Psoas muscle (tissue), 8 donors: ENCODE measurements around the gene VPS16. TPM values are rescaled to one million over a fixed set of nuclear protein-coding genes. Genes with fewer than 3 reads are reported as not detected.
"Not testable (repeated sequence)": the region's sequence is repeated elsewhere in the genome, so short reads cannot be mapped to it uniquely, and the experiment has no call there.

Experiments used
- ATAC-seq, 4 donors: fragments of 200-7000 bp; cut with Tn5 transposase; one replicate each; pipeline ENCODE4 v1.9.1; 2020; ENCODE audit warnings: moderate library complexity in 3 of 4, mild to moderate bottlenecking in 2 of 4
- DNase-seq, 2 donors: peaks; one replicate each; pipeline ENCODE4 v3.0.0-alpha.2; 2020
- H3K27ac ChIP-seq: fragments of 200-600 bp; one replicate; pipeline ENCODE4 v1.8.0; 2022
- H3K27me3 ChIP-seq, 3 donors: fragments of 200-600 bp in 1 of 3; one replicate each; pipeline versions ENCODE4 v1.6.1 to v1.8.0; 2013 to 2022; ENCODE audit warnings: low read length in 2 of 3, mild to moderate bottlenecking in 2 of 3, moderate library complexity in 1 of 3; ENCODE audit not compliant: insufficient read depth in 3 of 3
- H3K36me3 ChIP-seq, 2 donors: fragments of 200-600 bp in 1 of 2; one replicate each; pipeline versions ENCODE4 v1.6.1 to v1.8.0; 2013 to 2022; ENCODE audit warnings: low read depth in 1 of 2, mild to moderate bottlenecking in 1 of 2, moderate library complexity in 1 of 2; ENCODE audit not compliant: insufficient read depth in 1 of 2
- H3K4me1 ChIP-seq: fragments of 200-600 bp; one replicate; pipeline ENCODE4 v1.8.0; 2022
- H3K4me3 ChIP-seq: fragments of 200-600 bp; one replicate; pipeline ENCODE4 v1.8.0; 2022; ENCODE audit warnings: mild to moderate bottlenecking
- H3K9me3 ChIP-seq: fragments of 200-600 bp; one replicate; pipeline ENCODE4 v1.8.0; 2022
- WGBS, 3 donors: extraction: QIAGEN DNeasy Blood & Tissue Kit; methylation state at CpG; one replicate each; pipeline versions ENCODE4 v1.1.6 to v1.1.7; 2013; 5-methylcytosine and 5-hydroxymethylcytosine counted together
- intact Hi-C, 2 donors: fragments of 100-400 bp; cut with DNase I; formaldehyde crosslinking; loops; one replicate each; pipeline versions ENCODE4 v1.11.0 to v1.14.2; 2022
- polyA plus RNA-seq, 3 donors: library from polyadenylated mRNA; stranded (reverse); fragments of 200-250 nt; gene quantifications; one replicate each; pipeline ENCODE4 v1.2.3, GENCODE V29; 2013
- total RNA-seq, 4 donors: library from RNA; stranded (reverse); fragmentation: NEBNext Ultra II Directional in 2 of 4; extraction: Animal tissue kit (Norgen Biotek cat#: 25700) in 2 of 4; gene quantifications; one replicate each; pipeline versions ENCODE4 v1.2.1 to v1.2.4, GENCODE V29; 2021 to 2023
- TF ChIP-seq, protein P1 (sequence below): fragments of 200-600 bp; IDR thresholded peaks from one replicate; pipeline ENCODE4 v1.8.0; 2022; ENCODE audit warnings: antibody characterized with exemption
- donor health status: healthy with polysubstance abuse.
- donor health status: DM: no; HTN: no; CAD: no; lungs with moderate emphysema.
- donor health status: Bipolar disorder and iron deficiency.
- donor health status: healthy.
- donor health status: DM: yes; HTN: yes; CAD: no.
- donor health status: DM: no; HTN: no; CAD: no.
- donor health status: DM: no; HTN: no; CAD: no.
- donor health status: DM: yes; HTN: yes; CAD: no.

VPS16 gene
- total and polyA plus RNA-seq, 7 donors: 17.1 to 25.5 (median 20.2) TPM

DNA sequence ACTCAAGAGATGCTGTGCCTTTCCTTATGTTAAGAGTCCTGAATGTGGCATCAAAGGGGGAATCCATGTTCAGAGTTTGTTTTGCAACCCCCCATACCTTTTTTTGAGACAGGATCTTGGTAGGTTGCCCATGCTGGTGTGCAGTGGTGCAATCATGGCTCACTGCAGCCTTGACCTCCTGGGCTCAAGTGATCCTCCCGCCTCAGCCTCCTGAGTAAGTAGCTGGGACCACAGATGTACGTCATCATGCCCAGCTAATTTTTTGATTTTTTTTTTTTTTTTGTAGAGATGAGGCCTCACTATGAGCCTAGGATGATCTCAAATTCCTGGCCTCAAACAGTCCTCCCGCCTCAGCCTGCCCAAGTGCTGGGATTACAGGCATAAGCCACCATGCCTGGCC is 49.3 kb downstream of the VPS16 start:
- Histone ChIP-seq H3K4me3 (no peak overlapping the region), H3K4me1 (peaks cover 38% of the 10 kb centered on the region), H3K27ac (no peak overlapping the region), H3K36me3 (no peaks in the 10 kb centered on the region), H3K9me3 (no peaks in the 10 kb centered on the region), H3K27me3 (no peaks in the 10 kb centered on the region)
- TF ChIP-seq, protein P1, sequence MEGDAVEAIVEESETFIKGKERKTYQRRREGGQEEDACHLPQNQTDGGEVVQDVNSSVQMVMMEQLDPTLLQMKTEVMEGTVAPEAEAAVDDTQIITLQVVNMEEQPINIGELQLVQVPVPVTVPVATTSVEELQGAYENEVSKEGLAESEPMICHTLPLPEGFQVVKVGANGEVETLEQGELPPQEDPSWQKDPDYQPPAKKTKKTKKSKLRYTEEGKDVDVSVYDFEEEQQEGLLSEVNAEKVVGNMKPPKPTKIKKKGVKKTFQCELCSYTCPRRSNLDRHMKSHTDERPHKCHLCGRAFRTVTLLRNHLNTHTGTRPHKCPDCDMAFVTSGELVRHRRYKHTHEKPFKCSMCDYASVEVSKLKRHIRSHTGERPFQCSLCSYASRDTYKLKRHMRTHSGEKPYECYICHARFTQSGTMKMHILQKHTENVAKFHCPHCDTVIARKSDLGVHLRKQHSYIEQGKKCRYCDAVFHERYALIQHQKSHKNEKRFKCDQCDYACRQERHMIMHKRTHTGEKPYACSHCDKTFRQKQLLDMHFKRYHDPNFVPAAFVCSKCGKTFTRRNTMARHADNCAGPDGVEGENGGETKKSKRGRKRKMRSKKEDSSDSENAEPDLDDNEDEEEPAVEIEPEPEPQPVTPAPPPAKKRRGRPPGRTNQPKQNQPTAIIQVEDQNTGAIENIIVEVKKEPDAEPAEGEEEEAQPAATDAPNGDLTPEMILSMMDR: no peak
- ATAC-seq (no peak), DNase-seq (no peak)
- intact Hi-C loops: no loop called here
- WGBS, 3 donors: 85 to 97% (median 86%) methylated on average over 3 of the region's 3 CpGs

DNA sequence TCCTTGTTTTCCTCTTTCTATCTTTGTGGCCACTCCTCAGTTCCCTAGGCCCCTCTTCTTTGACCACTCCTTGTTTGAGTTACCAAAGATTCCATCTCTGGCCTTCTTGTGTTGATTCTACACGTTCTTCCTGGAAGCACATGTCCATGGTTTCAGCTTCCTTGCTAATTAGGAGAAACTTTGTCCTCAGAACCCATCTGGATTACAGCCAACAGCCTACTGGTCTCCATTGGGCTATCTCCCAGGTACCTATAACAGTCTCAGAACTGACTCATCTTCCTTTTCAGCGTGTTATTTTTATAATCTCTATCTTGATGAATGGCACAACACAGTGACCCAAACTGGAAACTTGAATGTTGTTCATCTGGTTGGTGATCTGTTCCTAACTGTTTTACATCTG is 50.2 kb downstream of the VPS16 start:
- Histone ChIP-seq H3K27me3 (no peaks in the 10 kb centered on the region), H3K4me3 (no peak overlapping the region), H3K9me3 (no peaks in the 10 kb centered on the region), H3K36me3 (no peaks in the 10 kb centered on the region), H3K27ac (peak overlapping the region; percentile 56), H3K4me1 (peaks cover 38% of the 10 kb centered on the region)
- 19 to 24% (median 21%) methylated on average over 2 of the region's 2 CpGs for WGBS, 3 donors
- ATAC-seq (peak; percentile 62 to 89 (median 86)), DNase-seq (no peak)
- intact Hi-C loops: no loop called here
- TF ChIP-seq, protein P1: no peak

DNA sequence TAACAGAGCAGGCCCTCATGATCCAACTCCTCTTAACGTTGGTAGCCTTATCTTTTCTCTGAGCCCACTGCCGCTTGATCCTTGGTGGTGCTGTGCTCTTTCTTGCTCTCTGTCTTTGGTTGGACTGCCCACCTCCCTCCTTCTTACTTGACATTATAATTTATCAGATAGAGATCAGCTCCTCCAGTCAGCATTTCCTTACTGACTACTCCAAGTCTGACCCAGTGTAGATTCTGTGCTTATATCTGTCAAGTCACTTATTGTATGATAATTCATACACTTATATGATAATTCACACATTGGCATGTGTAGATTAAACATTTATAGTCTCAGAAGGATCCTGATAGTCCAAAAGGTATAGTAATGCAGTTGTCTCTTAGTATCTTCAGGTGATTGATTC is 50.8 kb downstream of the VPS16 start:
- no peaks in the 10 kb centered on the region for H3K27me3 ChIP-seq
- DNase-seq: no peak
- TF ChIP-seq, protein P1: no peak
- peak overlapping the region; percentile 56 for H3K27ac ChIP-seq
- peaks cover 38% of the 10 kb centered on the region for H3K4me1 ChIP-seq
- H3K36me3 ChIP-seq: no peaks in the 10 kb centered on the region
- no peaks in the 10 kb centered on the region for H3K9me3 ChIP-seq
- 74 to 82% (median 76%) methylated on average over 2 of the region's 2 CpGs for WGBS, 3 donors
- intact Hi-C loops: no loop called here
- ATAC-seq: no peak
- no peak overlapping the region for H3K4me3 ChIP-seq

DNA sequence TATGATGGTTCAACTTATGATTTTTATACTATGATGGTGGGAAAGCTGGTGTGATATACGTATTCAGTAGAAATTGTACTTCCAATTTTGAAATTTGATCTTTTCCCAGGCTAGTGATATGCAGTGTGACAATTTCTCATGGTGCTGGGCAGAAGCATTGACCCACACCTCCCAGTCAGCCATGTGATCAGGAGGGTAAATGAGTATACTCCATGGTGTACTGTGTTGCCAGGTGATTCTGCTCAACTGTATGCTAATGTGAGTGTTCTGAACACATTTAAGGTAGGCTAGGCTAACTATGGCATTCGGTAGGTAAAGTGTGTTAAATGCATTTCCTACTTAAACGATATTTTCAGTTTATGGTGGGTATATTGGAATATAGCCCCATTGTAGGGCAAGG is 51.8 kb downstream of the VPS16 start:
- no peaks in the 10 kb centered on the region for H3K36me3 ChIP-seq
- 66 to 92% (median 74%) methylated on average over 3 of the region's 3 CpGs for WGBS, 3 donors
- TF ChIP-seq, protein P1: no peak
- no peak overlapping the region for H3K4me3 ChIP-seq
- H3K9me3 ChIP-seq: no peaks in the 10 kb centered on the region
- no peaks in the 10 kb centered on the region for H3K27me3 ChIP-seq
- DNase-seq: no peak
- no peak overlapping the region for H3K27ac ChIP-seq
- ATAC-seq: peak in 3 of 4 donors; percentile 67 to 72 (median 68)
- peaks cover 32% of the 10 kb centered on the region for H3K4me1 ChIP-seq
- intact Hi-C loops: no loop called here

DNA sequence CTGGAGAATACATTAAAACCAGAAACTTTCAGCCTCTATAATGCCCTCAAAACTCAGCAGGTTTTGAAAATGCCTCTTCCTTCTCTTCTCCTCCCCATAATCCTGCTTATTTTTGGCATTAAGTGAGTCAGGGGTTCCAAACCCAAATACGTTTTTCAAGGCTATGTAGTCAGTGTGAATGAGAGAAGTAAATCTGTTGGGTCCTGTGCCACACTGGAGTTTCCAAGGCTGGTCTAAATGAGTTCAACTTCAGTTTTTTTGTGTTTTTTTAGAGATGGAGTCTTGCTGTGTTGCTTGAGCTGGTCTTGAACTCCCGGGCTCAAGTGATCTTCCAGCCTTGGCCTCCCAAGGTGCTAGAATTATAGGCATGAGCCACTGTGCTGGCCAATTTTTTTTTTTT is 53.7 kb downstream of the VPS16 start:
- ATAC-seq (no peak), DNase-seq (no peak)
- no peak overlapping the region for H3K4me3 ChIP-seq
- 85 to 92% (median 90%) methylated on average over 2 of the region's 2 CpGs for WGBS, 3 donors
- H3K4me1 ChIP-seq: peaks cover 27% of the 10 kb centered on the region
- no peak overlapping the region for H3K27ac ChIP-seq
- TF ChIP-seq, protein P1: no peak
- H3K9me3 ChIP-seq: no peaks in the 10 kb centered on the region
- intact Hi-C loops: no loop called here
- H3K36me3 ChIP-seq: no peaks in the 10 kb centered on the region
- no peaks in the 10 kb centered on the region for H3K27me3 ChIP-seq

DNA sequence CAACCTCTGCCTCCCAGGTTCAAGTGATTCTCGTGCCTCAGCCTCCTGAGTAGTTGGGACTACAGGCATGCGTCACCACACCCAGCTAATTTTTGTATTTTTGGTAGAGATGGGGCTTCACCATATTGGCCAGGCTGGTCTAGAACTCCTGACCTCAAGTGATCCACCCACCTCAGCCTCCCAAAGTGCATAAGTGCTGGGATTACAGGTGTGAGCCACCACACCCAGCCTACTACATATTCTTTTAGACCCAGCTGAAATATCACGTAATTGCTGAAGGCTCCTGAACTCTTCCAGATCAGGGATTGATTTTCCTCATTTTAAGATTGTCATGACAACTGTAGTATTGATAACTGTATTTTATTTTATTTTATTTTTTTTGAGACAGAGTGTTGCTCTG is 54.6 kb downstream of the VPS16 start:
- H3K9me3 ChIP-seq, H3K36me3 ChIP-seq, H3K27me3 ChIP-seq, H3K4me3 ChIP-seq, intact Hi-C loops, DNase-seq, H3K27ac ChIP-seq, ATAC-seq: not testable (repeated sequence)
- peaks cover 26% of the 10 kb centered on the region for H3K4me1 ChIP-seq
- 99 to 100% (median 99%) methylated on average over 3 of the region's 3 CpGs for WGBS, 3 donors
